Glutamatergic neuron (in vitro differentiated cells): Measurements from ENCODE around the gene CDH20. TPM values are rescaled to one million over a fixed set of nuclear protein-coding genes. Genes with fewer than 3 reads are reported as not detected.

ENCODE experiments used
- DNase-seq: peaks from one replicate; pipeline ENCODE4 v3.0.0; 2022
- H3K27ac Mint-ChIP-seq: one replicate; pipeline ENCODE4 v1.8.0; 2020; ENCODE audit warnings: mild to moderate bottlenecking, mixed read lengths, inconsistent platforms; ENCODE audit not compliant: unreplicated experiment
- H3K27me3 Mint-ChIP-seq: one replicate; pipeline ENCODE4 v1.8.0; 2020; ENCODE audit warnings: mild to moderate bottlenecking, moderate library complexity, mixed read lengths, inconsistent platforms; ENCODE audit not compliant: unreplicated experiment
- H3K36me3 Mint-ChIP-seq: one replicate; pipeline ENCODE4 v1.8.0; 2020; ENCODE audit warnings: mild to moderate bottlenecking, mixed read lengths, inconsistent platforms; ENCODE audit not compliant: unreplicated experiment
- H3K4me1 Mint-ChIP-seq: one replicate; pipeline ENCODE4 v1.8.0; 2020; ENCODE audit warnings: mild to moderate bottlenecking, low read depth, mixed read lengths, inconsistent platforms; ENCODE audit not compliant: unreplicated experiment
- H3K4me3 Mint-ChIP-seq: one replicate; pipeline ENCODE4 v1.8.0; 2020; ENCODE audit warnings: mild to moderate bottlenecking, mixed read lengths, inconsistent platforms; ENCODE audit not compliant: unreplicated experiment
- H3K9me3 Mint-ChIP-seq: one replicate; pipeline ENCODE4 v1.8.0; 2020; ENCODE audit warnings: mild to moderate bottlenecking, moderate library complexity, mixed read lengths, inconsistent platforms; ENCODE audit not compliant: unreplicated experiment
- CTCF ChIP-seq: fragments of 200-600 bp; sonication (generic); IDR thresholded peaks from one replicate; pipeline ENCODE4 v1.5.0; 2021; ENCODE audit not compliant: partially characterized antibody, unreplicated experiment
- total RNA-seq: library from RNA; stranded (reverse); fragmentation: NEBNext Ultra II Directional; extraction: Animal tissue kit (Norgen Biotek cat#: 25700); gene quantifications from one replicate; pipeline ENCODE4 v1.2.1, GENCODE V29; 2021; ENCODE audit not compliant: unreplicated experiment

CDH20 gene
- total RNA-seq, 1 donor from 2014 or later, result 0.47 TPM

DNA sequence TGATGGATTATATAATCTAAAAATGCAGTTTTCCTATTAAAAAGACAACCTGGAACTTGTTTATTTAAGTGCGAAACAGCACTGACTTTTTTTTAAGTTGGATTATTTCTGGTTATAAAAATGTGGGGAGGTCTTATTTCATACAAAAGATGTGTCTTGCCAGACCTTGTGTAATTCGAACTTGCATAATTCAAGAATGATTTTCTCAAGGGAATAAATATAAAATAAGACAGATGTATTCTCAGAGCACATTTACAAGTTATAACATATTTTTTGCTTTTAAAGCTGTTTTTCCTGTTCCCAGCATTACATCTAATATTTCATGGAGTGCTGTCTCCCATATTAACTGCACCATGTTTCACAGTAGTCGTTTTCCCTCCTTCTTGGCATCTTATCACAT, 263.1 kb downstream of the CDH20 start:
- peaks cover 5% of the 10 kb centered on the region for H3K27me3 Mint-ChIP-seq
- H3K4me1 Mint-ChIP-seq, result no peaks in the 10 kb centered on the region
- DNase-seq, result no peak
- no peak for TF ChIP-seq CTCF
- no peak overlapping the region for H3K4me3 Mint-ChIP-seq
- no peak overlapping the region for H3K27ac Mint-ChIP-seq
- no peaks in the 10 kb centered on the region for H3K9me3 Mint-ChIP-seq
- no peaks in the 10 kb centered on the region for H3K36me3 Mint-ChIP-seq

- no peaks in the 10 kb centered on the region for H3K4me1 Mint-ChIP-seq
- DNase-seq, result no peak
- H3K27me3 Mint-ChIP-seq, result peaks cover 5% of the 10 kb centered on the region
- H3K27ac Mint-ChIP-seq, result no peak overlapping the region
- no peaks in the 10 kb centered on the region for H3K36me3 Mint-ChIP-seq
- TF ChIP-seq CTCF, result no peak
- H3K4me3 Mint-ChIP-seq, result no peak overlapping the region
- H3K9me3 Mint-ChIP-seq, result no peaks in the 10 kb centered on the region
Observed at GRCh38 chr18:61597316-61597715, 264.1 kb downstream of the CDH20 start.

DNA sequence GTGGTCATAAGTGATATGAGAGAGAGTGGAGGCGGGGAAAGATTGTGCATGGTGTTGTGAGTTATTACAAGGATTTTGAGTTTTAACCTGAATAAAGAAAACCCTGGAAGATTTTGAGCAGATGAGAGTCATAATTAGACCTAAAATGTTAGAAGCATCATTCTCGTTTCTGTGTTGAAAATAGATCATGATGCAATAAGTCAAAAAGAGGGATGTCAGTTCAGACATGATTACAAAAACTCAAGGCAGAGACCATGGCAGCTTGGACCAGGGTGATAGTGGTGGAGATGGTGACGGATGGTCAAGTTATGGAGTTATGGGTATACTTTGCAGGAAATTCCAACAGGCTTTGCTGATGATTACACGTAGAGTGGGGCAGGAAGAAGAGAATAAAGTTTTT, 267.2 kb downstream of the CDH20 start:
- no peak for DNase-seq
- H3K4me3 Mint-ChIP-seq, result no peak overlapping the region
- no peaks in the 10 kb centered on the region for H3K9me3 Mint-ChIP-seq
- no peak for TF ChIP-seq CTCF
- H3K27me3 Mint-ChIP-seq, result peaks cover 1% of the 10 kb centered on the region
- H3K4me1 Mint-ChIP-seq, result no peaks in the 10 kb centered on the region
- no peak overlapping the region for H3K27ac Mint-ChIP-seq
- no peaks in the 10 kb centered on the region for H3K36me3 Mint-ChIP-seq

- no peak for TF ChIP-seq CTCF
- H3K4me1 Mint-ChIP-seq, result peaks cover 5% of the 10 kb centered on the region
- H3K27ac Mint-ChIP-seq, result no peak overlapping the region
- no peaks in the 10 kb centered on the region for H3K9me3 Mint-ChIP-seq
- H3K27me3 Mint-ChIP-seq, result peaks cover 1% of the 10 kb centered on the region
- H3K36me3 Mint-ChIP-seq, result no peaks in the 10 kb centered on the region
- no peak overlapping the region for H3K4me3 Mint-ChIP-seq
- DNase-seq, result no peak
Observed at GRCh38 chr18:61602836-61603235, 269.6 kb downstream of the CDH20 start.
